HCT116 (cell line): Measurements from ENCODE around the gene CRACR2A. TPM values are rescaled to one million over a fixed set of nuclear protein-coding genes. Genes with fewer than 3 reads are reported as not detected.

Experiments
- ATAC-seq: fragments of 200-7000 bp; cut with Tn5 transposase; 2 replicates; pipeline ENCODE4 v1.9.1; 2020; ENCODE audit warnings: mild to moderate bottlenecking, moderate library complexity
- BruUV-seq: library from RNA; stranded (reverse); fragments of 400-500 nt; replicated peaks from 2 replicates; lab custom pipeline; 2021; lab: Mats Ljungman, UMichigan
- CTCF ChIA-PET: fragments of 300-600 bp; sonication (Branson Sonifier 250); formaldehyde crosslinking; loops from one replicate; lab custom pipeline; 2021; ENCODE audit warnings: antibody characterized with exemption; lab: Charles Lee
- POLR2A ChIA-PET: fragments of 300-600, 350-600 bp; sonication (Branson Sonifier 250); formaldehyde crosslinking; loops from one replicate; lab custom pipeline; 2021; ENCODE audit warnings: antibody characterized with exemption; lab: Charles Lee
- RAD21 ChIA-PET, 2 experiments: fragments of 300-600 bp; sonication (Branson Sonifier 250); formaldehyde crosslinking; loops; one replicate each; lab custom pipeline; 2023; ENCODE audit warnings: low total read pairs in 2 of 2; ENCODE audit not compliant: uncharacterized antibody in 2 of 2, unreplicated experiment in 2 of 2, low non-redundant PET in 1 of 2; lab: Charles Lee
- DNase-seq: peaks from one replicate; pipeline ENCODE4 v3.0.0-alpha.2; 2010; ENCODE audit warnings: low read depth, low spot score
- H2AFZ ChIP-seq: fragments of 200-600 bp; shearing (Covaris generic), sonication (generic); 2 replicates; pipeline ENCODE4 v1.6.1; 2017; ENCODE audit warnings: low read depth, mixed run types, mixed read lengths, antibody characterized with exemption, low read length; ENCODE audit not compliant: poor library complexity, severe bottlenecking
- H3K27ac ChIP-seq: 2 replicates; pipeline ENCODE4 v1.5.1; 2012; ENCODE audit warnings: low read depth, low read length
- H3K27me3 ChIP-seq: fragments of 200-600 bp; sonication (generic); 2 replicates; pipeline ENCODE4 v1.6.1; 2016; ENCODE audit warnings: mixed run types, low read length, mixed read lengths; ENCODE audit not compliant: insufficient read depth
- H3K36me3 ChIP-seq, 2 experiments: fragments of 200-500 bp in 1 of 2; fragments of 200-600 bp in 1 of 2; sonication (Bioruptor generic) in 1 of 2; sonication (generic) in 1 of 2; 2 replicates each; pipeline versions ENCODE4 v1.5.1 to v1.6.1; 2014 to 2016; ENCODE audit warnings: low read length in 2 of 2, inconsistent platforms in 1 of 2, mixed read lengths in 1 of 2, mixed run types in 1 of 2; ENCODE audit not compliant: insufficient read depth in 2 of 2, control insufficient read depth in 1 of 2
- H3K4me1 ChIP-seq, 2 experiments: fragments of 200-600 bp in 1 of 2; sonication (generic) in 1 of 2; 2 replicates each; pipeline versions ENCODE4 v1.5.1 to v1.6.1; 2012 to 2017; ENCODE audit warnings: low read length in 2 of 2, inconsistent platforms in 1 of 2, mild to moderate bottlenecking in 1 of 2, mixed read lengths in 1 of 2, mixed run types in 1 of 2, moderate library complexity in 1 of 2; ENCODE audit not compliant: insufficient read depth in 2 of 2, control insufficient read depth in 1 of 2
- H3K4me2 ChIP-seq: fragments of 200-600 bp; sonication (generic); 2 replicates; pipeline ENCODE4 v1.6.1; 2017; ENCODE audit warnings: mixed run types, low read length, mixed read lengths
- H3K4me3 ChIP-seq, 2 experiments: fragments of 200-600 bp in 1 of 2; sonication (generic) in 1 of 2; replicated peaks in 1 of 2; 2 replicates each; pipeline ENCODE4 v1.5.1; 2011 to 2016; ENCODE audit warnings: low read length in 2 of 2, control low read depth in 1 of 2, low read depth in 1 of 2, mild to moderate bottlenecking in 1 of 2, mixed read lengths in 1 of 2, mixed run types in 1 of 2
- H3K79me2 ChIP-seq: fragments of 200-600 bp; sonication (generic); 2 replicates; pipeline ENCODE4 v1.6.1; 2017; ENCODE audit warnings: mild to moderate bottlenecking, mixed run types, low read length, moderate library complexity, mixed read lengths; ENCODE audit not compliant: insufficient read depth
- H3K9ac ChIP-seq: fragments of 200-600 bp; sonication (generic); 2 replicates; pipeline ENCODE4 v1.6.1; 2016; ENCODE audit warnings: low read length, mixed read lengths
- H3K9me2 ChIP-seq: fragments of 200-600 bp; sonication (generic), shearing (Covaris generic); 2 replicates; pipeline ENCODE4 v1.6.1; 2017; ENCODE audit warnings: mixed run types, mild to moderate bottlenecking, moderate library complexity; ENCODE audit not compliant: insufficient read depth
- H3K9me3 ChIP-seq, 2 experiments: fragments of 200-500 bp in 1 of 2; fragments of 200-600 bp in 1 of 2; sonication (Bioruptor generic) in 1 of 2; sonication (generic) in 1 of 2; 2 replicates each; pipeline ENCODE4 v1.6.1; 2014 to 2017; ENCODE audit warnings: low read length in 2 of 2, mixed read lengths in 2 of 2, inconsistent platforms in 1 of 2, low read depth in 1 of 2, mild to moderate bottlenecking in 1 of 2, mixed run types in 1 of 2, moderate library complexity in 1 of 2; ENCODE audit not compliant: control insufficient read depth in 1 of 2, insufficient read depth in 1 of 2
- H4K20me1 ChIP-seq: fragments of 200-600 bp; sonication (generic), shearing (Covaris generic); 2 replicates; pipeline ENCODE4 v1.6.1; 2017; ENCODE audit warnings: mixed run types, mild to moderate bottlenecking, moderate library complexity; ENCODE audit not compliant: insufficient read depth
- CEBPB ChIP-seq: IDR thresholded peaks from 2 replicates; pipeline ENCODE4 v1.6.1; 2012; ENCODE audit warnings: low read depth
- EZH2 ChIP-seq: fragments of 200-600 bp; sonication (generic); IDR thresholded peaks from 2 replicates; pipeline ENCODE4 v1.6.1; 2017; ENCODE audit warnings: antibody characterized with exemption, mixed run types
- EZH2phosphoT487 ChIP-seq: fragments of 200-600 bp; IDR thresholded peaks from 2 replicates; pipeline ENCODE4 v1.6.1; 2018; ENCODE audit warnings: antibody characterized with exemption, borderline replicate concordance
- FOSL1 ChIP-seq: IDR thresholded peaks from 2 replicates; pipeline ENCODE4 v1.6.1; 2012; ENCODE audit warnings: low read depth
- POLR2A ChIP-seq: IDR thresholded peaks from 2 replicates; pipeline ENCODE4 v1.7.0; 2011; ENCODE audit warnings: borderline replicate concordance; ENCODE audit not compliant: insufficient read depth, insufficient read length; ENCODE audit errors: extremely low read depth
- RAD21 ChIP-seq: IDR thresholded peaks from 2 replicates; pipeline ENCODE4 v1.6.1; 2012; ENCODE audit warnings: low read depth, mild to moderate bottlenecking
- SIN3A ChIP-seq: IDR thresholded peaks from 2 replicates; pipeline ENCODE4 v1.6.1; 2012; ENCODE audit warnings: low read depth
- SP1 ChIP-seq: IDR thresholded peaks from 2 replicates; pipeline ENCODE4 v1.6.1; 2012; ENCODE audit warnings: low read depth
- TCF7L2 ChIP-seq: IDR thresholded peaks from 2 replicates; pipeline ENCODE4 v1.7.0; 2011; ENCODE audit warnings: borderline replicate concordance, inconsistent platforms; ENCODE audit not compliant: insufficient read depth, insufficient read length; ENCODE audit errors: extremely low read depth
- ZFX ChIP-seq: fragments of 450-650 bp; IDR thresholded peaks from 2 replicates; pipeline ENCODE4 v1.6.1; 2017
- ZNF274 ChIP-seq: fragments of 200-500 bp; sonication (Bioruptor generic); IDR thresholded peaks from 2 replicates; pipeline ENCODE4 v1.6.1; 2014; ENCODE audit warnings: mild to moderate bottlenecking, low read depth, low read length, inconsistent platforms
- intact Hi-C: fragments of 100-400 bp; cut with micrococcal nuclease; formaldehyde crosslinking; loops from 2 replicates; pipeline ENCODE4 v1.10.0; 2022
- total RNA-seq: library from RNA; stranded (reverse); gene quantifications from one replicate; pipeline ENCODE4 v1.2.1, GENCODE V29; 2021; ENCODE audit not compliant: unreplicated experiment
- TF ChIP-seq, protein P1 (sequence below): IDR thresholded peaks from 2 replicates; pipeline ENCODE4 v1.6.1; 2012

The CRACR2A gene
- total RNA-seq, 1 experiment from 2014 or later, result 18.4 TPM

DNA sequence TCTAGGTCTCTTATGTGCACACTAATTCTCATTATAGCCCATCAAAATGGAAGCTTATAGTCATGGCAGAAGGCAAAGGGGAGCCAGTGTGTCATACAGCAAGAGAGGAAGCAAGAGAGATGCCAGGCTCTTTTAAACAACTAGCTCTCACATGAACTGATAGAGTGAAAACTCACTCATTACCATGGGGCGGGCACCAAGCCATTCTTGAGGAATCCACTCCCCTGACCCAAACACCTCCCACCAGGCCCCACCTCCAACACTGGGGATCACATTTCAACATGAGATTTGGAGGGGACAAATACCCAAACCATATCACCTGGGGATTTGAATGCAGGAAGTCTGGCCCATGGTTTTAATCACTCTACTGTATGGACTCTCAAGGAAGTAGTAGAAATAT lies 36.9 kb upstream of the CRACR2A start:
- Histone ChIP-seq H3K9me3 (no peaks in the 10 kb centered on the region), H3K4me2 (no peak overlapping the region), H3K27me3 (peaks cover 22% of the 10 kb centered on the region; the same call in 1 of the 2 replicates), H3K4me3 (no peak overlapping the region), H3K36me3 (no peaks in the 10 kb centered on the region), H2AFZ (no peak overlapping the region), H3K4me1 (no peaks in the 10 kb centered on the region), H3K9ac (no peak overlapping the region), H3K9me2 (no peaks in the 10 kb centered on the region), H3K27ac (no peak overlapping the region), H4K20me1 (no peaks in the 10 kb centered on the region), H3K79me2 (no peaks in the 10 kb centered on the region)
- ATAC-seq, result no peak
- ChIA-PET POLR2A (no interaction called here), CTCF (interaction anchor here (0.8 kb wide), 1 partner anchor 14 kb away, joined by 3 read pairs; no protein-coding TSS in a partner anchor), RAD21 (no interaction called here)
- intact Hi-C loops, result no loop called here
- BruUV-seq, result no TSS peak
- no peak for DNase-seq
- no peak for TF ChIP-seq SP1
- no peak for TF ChIP-seq RAD21
- TF ChIP-seq CEBPB, result no peak
- TF ChIP-seq POLR2A, result no peak
- no peak for TF ChIP-seq FOSL1
- no peak for TF ChIP-seq EZH2phosphoT487
- TF ChIP-seq ZFX, result no peak
- TF ChIP-seq EZH2, result no peak
- TF ChIP-seq ZNF274, result no peak
- no peak for TF ChIP-seq SIN3A
- no peak for TF ChIP-seq TCF7L2
- TF ChIP-seq, protein P1, sequence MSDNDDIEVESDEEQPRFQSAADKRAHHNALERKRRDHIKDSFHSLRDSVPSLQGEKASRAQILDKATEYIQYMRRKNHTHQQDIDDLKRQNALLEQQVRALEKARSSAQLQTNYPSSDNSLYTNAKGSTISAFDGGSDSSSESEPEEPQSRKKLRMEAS, result no peak
